DLD1 (cell line): ENCODE data around the gene DDX31.

ENCODE experiments used
- in situ Hi-C: cut with HindIII; loops from 2 replicates; pipeline ENCODE4 v1.10.0; 2017; ENCODE audit warnings: low sequenced_read_pairs

DDX31 gene

GRCh38 chr9:132638240-132638639 is 31.5 kb downstream of the DDX31 start:
- in situ Hi-C loops: no loop called here

- in situ Hi-C loops: no loop called here
Measured at GRCh38 chr9:132637801-132638200, 32.0 kb downstream of the DDX31 start.

- in situ Hi-C loops: no loop called here
Measured at GRCh38 chr9:132637351-132637750, 32.4 kb downstream of the DDX31 start.

- in situ Hi-C loops: no loop called here
Measured at GRCh38 chr9:132634327-132634726, 35.5 kb downstream of the DDX31 start.

- in situ Hi-C loops: no loop called here
Measured at GRCh38 chr9:132632413-132633129, 37.2 kb downstream of the DDX31 start.

DNA sequence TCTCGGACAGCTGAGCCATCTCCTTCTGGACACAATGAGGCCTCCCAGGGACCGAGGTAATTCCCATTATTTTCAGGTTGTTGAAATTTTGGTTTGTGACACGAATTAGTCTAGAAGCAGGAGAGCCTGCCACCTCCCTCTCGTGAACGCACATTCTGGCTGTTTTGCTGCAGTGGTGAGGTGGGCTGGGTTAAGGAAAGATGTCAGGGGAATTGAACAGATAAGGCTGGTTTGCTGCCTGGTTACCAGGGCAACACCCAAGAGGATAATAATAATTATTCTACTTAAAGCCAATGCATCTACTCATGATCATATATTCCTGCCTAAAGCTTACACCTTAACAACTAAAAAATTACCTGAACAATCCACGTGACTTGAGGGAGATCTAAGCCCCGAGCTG is 38.1 kb downstream of the DDX31 start:
- in situ Hi-C loops: no loop called here

DNA sequence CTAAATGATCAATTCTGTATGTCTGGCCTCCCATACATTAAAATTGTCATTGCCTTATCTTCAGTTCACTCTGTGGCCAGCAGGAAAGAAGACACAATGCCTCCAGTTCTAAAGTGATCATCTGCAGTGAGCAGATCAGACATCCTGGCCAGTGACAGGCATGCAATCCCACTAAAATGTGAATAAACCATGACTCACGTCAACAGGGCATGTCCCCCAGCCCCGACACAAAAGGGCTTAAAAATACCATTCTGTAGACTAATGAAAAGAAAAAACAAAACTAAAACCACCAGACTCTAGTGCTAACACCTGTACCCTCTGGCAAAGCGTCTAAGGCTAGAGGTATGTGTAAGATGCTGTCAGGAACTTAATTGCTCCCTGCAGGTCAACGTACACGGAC is 38.5 kb downstream of the DDX31 start:
- in situ Hi-C loops: no loop called here

DNA sequence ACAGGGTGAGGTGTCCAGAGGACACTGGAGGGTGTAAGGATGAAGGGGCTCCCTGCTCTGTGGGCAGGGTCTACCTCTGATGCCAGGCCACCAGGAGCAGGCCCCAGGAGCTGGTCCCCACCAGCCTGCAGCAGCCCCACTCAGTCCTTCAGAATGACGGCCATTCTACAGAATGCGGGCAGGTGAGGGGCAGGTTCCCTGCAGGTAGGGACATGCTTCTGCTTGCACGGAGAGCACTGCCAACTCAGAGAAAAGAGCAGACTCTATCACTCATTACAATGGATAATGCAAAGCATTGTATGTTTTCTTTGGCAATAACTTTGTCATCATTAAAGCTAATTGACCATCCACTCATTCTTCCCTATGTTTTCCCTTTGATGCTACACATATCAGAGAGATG is 39.0 kb downstream of the DDX31 start:
- in situ Hi-C loops: no loop called here

DNA sequence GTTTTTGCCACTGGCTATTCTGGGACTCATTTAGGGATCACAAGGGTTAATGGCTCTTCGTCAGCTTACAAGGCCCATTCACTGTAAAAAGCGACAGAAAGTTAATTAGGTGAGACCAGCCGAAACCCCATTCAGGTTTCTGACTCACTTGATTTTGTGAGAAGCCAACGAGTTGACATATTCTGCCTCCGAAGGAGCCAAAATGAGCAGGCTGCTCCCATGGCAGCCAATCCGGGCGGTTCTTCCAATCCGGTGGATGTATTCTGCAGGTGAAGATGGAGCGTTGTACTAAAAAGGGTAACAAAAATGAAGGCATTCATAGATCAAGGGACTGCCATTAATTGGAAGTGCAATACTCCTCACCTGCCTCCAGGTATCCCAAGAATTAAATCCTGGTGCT is 39.7 kb downstream of the DDX31 start:
- in situ Hi-C loops: no loop called here

DNA sequence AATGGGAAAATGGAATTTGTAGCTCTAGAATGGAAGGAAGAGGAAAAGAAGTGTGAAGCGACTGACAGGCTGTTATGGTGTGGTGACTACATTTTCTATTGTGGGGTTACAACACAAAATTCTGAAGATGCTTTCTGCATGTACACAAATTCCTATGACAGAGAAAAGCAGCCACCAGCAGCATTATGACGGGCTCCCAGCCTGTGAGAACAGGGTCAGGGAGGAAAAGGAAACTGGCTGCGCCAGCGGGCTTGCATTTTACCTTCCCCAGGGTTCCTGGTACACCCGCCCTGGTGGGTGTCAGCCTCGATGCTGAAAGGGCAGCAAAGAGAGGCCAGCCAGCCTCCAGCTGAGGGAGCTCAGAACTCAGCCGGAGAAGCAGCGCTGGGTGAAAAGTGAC is 41.0 kb downstream of the DDX31 start:
- in situ Hi-C loops: no loop called here

- in situ Hi-C loops: no loop called here
Measured at GRCh38 chr9:132627594-132627993, 42.2 kb downstream of the DDX31 start.

GRCh38 chr9:132627106-132627505 is 42.7 kb downstream of the DDX31 start:
- in situ Hi-C loops: no loop called here

DNA sequence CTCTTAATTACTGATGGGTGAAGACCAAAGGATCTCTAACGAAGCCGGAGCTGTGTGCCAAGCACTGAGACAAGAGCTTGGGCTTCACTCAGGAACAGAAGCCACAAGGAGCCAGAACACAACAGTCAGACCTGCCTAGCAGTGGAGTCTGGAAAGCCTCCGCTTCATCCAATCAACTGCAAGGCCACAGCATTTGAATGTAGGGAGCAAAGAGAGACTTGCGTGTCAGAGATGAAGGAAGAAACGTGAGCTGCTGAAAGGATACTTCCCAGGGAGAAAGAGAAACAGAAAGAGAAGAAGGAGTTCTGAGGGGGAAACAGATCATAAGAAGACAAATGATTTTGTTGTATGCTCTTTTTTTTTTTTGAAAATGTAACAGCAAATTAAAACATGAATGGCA is 43.5 kb downstream of the DDX31 start:
- in situ Hi-C loops: no loop called here

DNA sequence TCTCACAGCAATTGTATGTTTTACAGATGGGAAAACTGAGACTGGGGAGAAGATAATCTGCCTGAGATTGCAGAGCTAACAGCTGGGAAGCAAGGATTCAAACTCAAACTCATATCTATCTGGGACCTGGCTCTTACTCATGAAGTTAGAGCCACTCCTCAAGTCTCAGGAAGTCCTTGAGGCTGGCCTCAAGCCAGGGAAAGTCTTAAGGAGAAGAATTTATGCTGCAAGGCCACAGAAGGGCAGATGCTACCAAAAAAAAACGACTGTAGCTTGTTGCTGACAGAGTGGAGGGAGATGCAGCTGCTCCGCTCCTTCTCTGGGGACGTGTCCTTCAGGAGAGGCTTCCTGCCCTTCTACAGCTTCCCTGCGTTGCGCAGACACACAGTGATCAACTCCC is 47.6 kb downstream of the DDX31 start:
- in situ Hi-C loops: no loop called here

DNA sequence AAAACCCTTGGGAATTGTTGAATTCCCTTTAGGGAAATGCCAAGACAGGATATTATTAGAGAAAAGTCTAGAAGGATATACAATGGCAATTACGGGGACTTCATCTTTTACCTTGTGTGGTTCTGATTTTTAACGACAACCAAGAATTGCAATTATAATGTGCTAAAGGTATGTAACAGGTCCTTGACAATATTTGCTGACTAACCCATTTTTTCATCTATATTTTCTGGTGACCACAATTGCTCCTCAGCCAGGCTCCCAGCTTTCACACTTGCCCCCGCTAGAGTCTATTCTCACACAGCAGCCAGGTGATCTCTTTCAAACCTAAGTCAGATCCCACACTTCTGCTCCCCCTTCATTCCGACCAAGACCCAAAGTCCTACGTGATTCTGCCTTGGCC is 53.1 kb downstream of the DDX31 start:
- in situ Hi-C loops: no loop called here

DNA sequence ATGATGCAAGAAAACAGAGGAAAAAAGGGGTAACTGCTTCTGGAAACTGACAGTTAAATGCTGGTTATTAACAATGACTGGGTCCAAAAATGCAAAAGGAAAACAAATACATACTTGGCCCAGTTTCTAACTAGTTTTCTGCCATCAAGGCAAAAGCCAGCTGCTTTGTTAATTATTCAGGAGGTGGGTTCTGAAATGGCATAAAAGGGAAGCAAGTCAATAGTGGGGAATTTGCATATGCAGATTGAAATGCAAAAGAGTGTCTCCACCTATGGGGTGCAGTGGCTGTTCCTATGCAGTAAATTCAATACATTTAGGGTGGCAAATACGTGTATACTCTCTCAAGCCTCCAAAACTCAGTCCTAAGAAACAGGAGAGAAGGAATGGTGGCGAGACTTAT is 54.0 kb downstream of the DDX31 start:
- in situ Hi-C loops: no loop called here

DNA sequence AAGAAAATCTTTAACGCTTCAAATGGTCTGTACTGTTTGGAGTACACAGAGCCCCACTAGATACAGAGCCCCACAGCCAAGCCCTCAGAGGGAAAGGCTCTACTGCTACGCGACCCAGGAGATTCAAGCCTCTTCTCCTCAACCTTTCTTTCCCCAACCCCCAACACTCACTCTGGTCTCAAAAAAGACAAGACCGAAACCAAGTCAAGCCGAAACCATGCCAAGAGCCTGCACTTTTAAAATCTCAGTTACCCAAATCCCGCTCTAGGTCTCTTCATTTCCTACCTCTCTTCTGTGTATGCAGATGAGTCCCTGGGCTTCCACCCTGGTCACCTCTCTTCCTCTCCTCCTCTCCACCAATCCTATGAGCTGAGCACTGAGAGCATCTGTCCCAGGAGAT is 55.5 kb downstream of the DDX31 start:
- in situ Hi-C loops: no loop called here

GRCh38 chr9:132610661-132611060 is 59.1 kb downstream of the DDX31 start:
- in situ Hi-C loops: no loop called here

DNA sequence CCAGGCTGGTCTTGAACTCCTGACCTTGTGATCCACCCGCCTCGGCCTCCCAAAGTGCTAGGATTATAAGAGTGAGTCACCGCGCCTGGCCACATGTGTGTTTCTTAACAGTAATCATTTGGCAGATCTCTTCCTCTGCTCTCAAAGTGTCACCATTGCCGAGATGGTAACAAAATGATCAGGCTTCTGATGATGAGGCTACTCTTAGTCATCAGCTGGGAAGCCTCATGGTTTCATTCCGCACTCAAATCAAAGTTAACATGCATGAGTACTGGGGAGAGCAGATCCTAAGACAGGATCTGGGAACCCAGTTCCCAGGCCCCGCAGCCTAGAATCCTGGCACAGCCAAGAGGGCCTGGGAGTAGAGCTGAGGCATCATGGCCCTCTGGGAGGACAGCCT is 60.0 kb downstream of the DDX31 start:
- in situ Hi-C loops: no loop called here

- in situ Hi-C loops: no loop called here
Measured at GRCh38 chr9:132609184-132609583, 60.6 kb downstream of the DDX31 start.

DNA sequence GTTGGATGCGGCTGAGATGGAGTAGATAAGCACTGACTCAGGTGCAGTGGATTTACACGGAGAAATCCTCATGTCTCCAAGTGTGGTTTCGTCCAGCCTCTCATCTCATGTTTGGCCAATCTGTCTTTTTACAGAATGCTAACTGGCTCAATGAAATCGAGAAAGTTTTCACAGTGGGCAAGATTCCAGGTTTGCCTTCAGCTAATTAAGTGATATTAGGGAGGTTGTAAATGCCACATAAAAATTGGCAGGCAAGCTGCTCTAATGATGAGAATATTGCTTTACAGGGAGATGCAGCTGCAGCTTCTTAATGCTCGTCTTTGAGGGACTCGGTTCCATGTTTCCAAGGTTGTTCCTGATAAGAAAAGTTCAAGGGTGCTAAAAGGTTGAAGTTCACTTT is 63.7 kb downstream of the DDX31 start:
- in situ Hi-C loops: no loop called here

GRCh38 chr9:132605387-132605786 is 64.4 kb downstream of the DDX31 start:
- in situ Hi-C loops: no loop called here

GRCh38 chr9:132602207-132602606 is 67.6 kb downstream of the DDX31 start:
- in situ Hi-C loops: no loop called here
